Measurements from ENCODE around the gene COL4A5.

The COL4A5 gene

GRCh38 chrX:108735679-108736508, 296.3 kb downstream of the COL4A5 start:
- DNase-seq (ENCODE audit: low read depth in 1 of 2, low spot score in 1 of 2): no peak
- TF ChIP-seq REST (IDR thresholded peaks at IDR 0.05; ENCODE audit: insufficient replicate concordance, low read depth) (no peak), SPI1 (IDR thresholded peaks at IDR 0.05; ENCODE audit: borderline replicate concordance, low read depth) (no peak), POLR2AphosphoS5 (IDR thresholded peaks at IDR 0.05; ENCODE audit: low read depth) (no peak), CTCF (IDR thresholded peaks at IDR 0.05; ENCODE audit: insufficient read depth, low read length) (no peak)
- H3K27ac ChIP-seq (replicated peaks): no peak overlapping the region
- H3K27me3 ChIP-seq (ENCODE audit: insufficient read depth, poor library complexity, severe bottlenecking): peaks cover 20% of the 10 kb centered on the region
- H3K4me3 ChIP-seq (replicated peaks; ENCODE audit: insufficient read depth, low read length): no peak overlapping the region

- Histone ChIP-seq H3K4me3 (replicated peaks; ENCODE audit: insufficient read depth, low read length) (no peak within 1 kb of the TSS), H3K27me3 (ENCODE audit: insufficient read depth, poor library complexity, severe bottlenecking) (peaks cover 21% of the 10 kb centered on the region), H3K27ac (replicated peaks) (no peak within 1 kb of the TSS)
- no peak for DNase-seq (ENCODE audit: low read depth in 1 of 2, low spot score in 1 of 2)
- no peak for TF ChIP-seq POLR2AphosphoS5 (IDR thresholded peaks at IDR 0.05; ENCODE audit: low read depth)
- TF ChIP-seq REST (IDR thresholded peaks at IDR 0.05; ENCODE audit: insufficient replicate concordance, low read depth): no peak
- TF ChIP-seq CTCF (IDR thresholded peaks at IDR 0.05; ENCODE audit: insufficient read depth, low read length): no peak
- TF ChIP-seq GABPA (IDR thresholded peaks at IDR 0.05; ENCODE audit: low read depth): no peak
- no peak for TF ChIP-seq SPI1 (IDR thresholded peaks at IDR 0.05; ENCODE audit: borderline replicate concordance, low read depth)
Measured at GRCh38 chrX:108736509-108737479, 297.2 kb downstream of the COL4A5 start, which contains the start of gene IRS4. Gene IRS4 (minus strand): TSS chrX:108736563.

- Histone ChIP-seq H3K27me3 (ENCODE audit: insufficient read depth, poor library complexity, severe bottlenecking) (peaks cover 17% of the 10 kb centered on the region), H3K27ac (replicated peaks) (no peak overlapping the region), H3K4me3 (replicated peaks; ENCODE audit: insufficient read depth, low read length) (no peak overlapping the region)
- DNase-seq (ENCODE audit: low read depth in 1 of 2, low spot score in 1 of 2): no peak
- TF ChIP-seq CTCF (IDR thresholded peaks at IDR 0.05; ENCODE audit: insufficient read depth, low read length): no peak
- TF ChIP-seq POLR2AphosphoS5 (IDR thresholded peaks at IDR 0.05; ENCODE audit: low read depth): no peak
- TF ChIP-seq GABPA (IDR thresholded peaks at IDR 0.05; ENCODE audit: low read depth): no peak
- no peak for TF ChIP-seq SPI1 (IDR thresholded peaks at IDR 0.05; ENCODE audit: borderline replicate concordance, low read depth)
- TF ChIP-seq REST (IDR thresholded peaks at IDR 0.05; ENCODE audit: insufficient replicate concordance, low read depth): no peak
Measured at GRCh38 chrX:108737754-108738153, 298.1 kb downstream of the COL4A5 start.
